K562 (cell line): ENCODE data around the gene NGRN. TPM values are rescaled to one million over a fixed set of nuclear protein-coding genes. Genes with fewer than 3 reads are reported as not detected.

Source experiments
- BHLHE40 ChIP-seq: IDR thresholded peaks from 2 replicates; pipeline ENCODE4 v1.6.1; 2011; ENCODE audit warnings: low read length, improper control_type of control experiment
- GATAD2B ChIP-seq: fragments of 450-650 bp; IDR thresholded peaks from 2 replicates; pipeline ENCODE4 v1.6.1; 2017; ENCODE audit warnings: mild to moderate bottlenecking, borderline replicate concordance
- HOXB6 ChIP-seq: fragments of 250-450 bp; sonication (Bioruptor Pico); IDR thresholded peaks from 2 replicates; pipeline ENCODE4 v1.5.1; 2022; ENCODE audit warnings: mild to moderate bottlenecking, borderline replicate concordance
- POLR2G ChIP-seq: fragments of 200-400 bp; formaldehyde crosslinking; IDR thresholded peaks from 2 replicates; pipeline ENCODE4 v1.6.1; 2017; ENCODE audit warnings: low read depth, mild to moderate bottlenecking, antibody characterized with exemption, low read length, moderate library complexity
- RCOR1 ChIP-seq, 2 experiments: IDR thresholded peaks; 2 replicates each; pipeline ENCODE4 v1.6.1; 2012; ENCODE audit warnings: low read depth in 2 of 2, low read length in 2 of 2, borderline replicate concordance in 1 of 2, improper control_type of control experiment in 1 of 2
- REST ChIP-seq, 2 experiments: fragments of 450-650 bp; formaldehyde crosslinking in 1 of 2; IDR thresholded peaks; 2 replicates each; pipeline versions ENCODE4 v1.4.0 to v1.6.1; 2014 to 2020; ENCODE audit warnings: mild to moderate bottlenecking in 2 of 2, borderline replicate concordance in 1 of 2, low read depth in 1 of 2
- SMC3 ChIP-seq: conservative IDR thresholded peaks from 2 replicates; pipeline ENCODE4 v1.6.1; 2011; ENCODE audit warnings: low read depth, low read length, improper control_type of control experiment; ENCODE audit not compliant: insufficient read depth
- ZBTB7A ChIP-seq: IDR thresholded peaks from 2 replicates; pipeline ENCODE4 v1.6.1; 2011; ENCODE audit warnings: low read depth, mild to moderate bottlenecking, low read length, moderate library complexity, borderline replicate concordance; ENCODE audit not compliant: control insufficient read depth
- ZNF274 ChIP-seq: IDR thresholded peaks from 2 replicates; pipeline ENCODE4 v1.6.1; 2011; ENCODE audit warnings: low read depth, mild to moderate bottlenecking, low read length, moderate library complexity, borderline replicate concordance
- ZNF740 ChIP-seq, 3 experiments: fragments of 200-800 bp in 1 of 3; sonication (Bioruptor generic) in 1 of 3; sonication (generic) in 1 of 3; formaldehyde crosslinking in 1 of 3; IDR thresholded peaks; 2 replicates each; pipeline versions ENCODE4 v1.6.1 to v1.8.0; 2016 to 2022; ENCODE audit warnings: mild to moderate bottlenecking in 2 of 3, missing compliant biosample characterization in 2 of 3, missing genetic modification characterization in 2 of 3, missing genetic modification reagents in 1 of 3
- polyA plus RNA-seq, 8 experiments: library from polyadenylated mRNA; depleted of rRNA in 4 of 8; stranded (reverse) in 5 of 8; unstranded in 3 of 8; fragments of >200 nt; fragmentation: Nextera tagmentation in 2 of 8; fragmentation: Illumina TruSeq in 1 of 8; extraction: Ambion mirVana in 2 of 8; extraction: Trizol in 1 of 8; gene quantifications; 2 replicates each; pipeline versions ENCODE4 v1.2.1 to v1.2.3, GENCODE V29; 2011 to 2014; ENCODE audit warnings: inconsistent platforms in 1 of 8, missing spikeins in 1 of 8
- total RNA-seq, 7 experiments: library from RNA; depleted of rRNA in 6 of 7; stranded (reverse); fragments of >200 nt in 6 of 7; fragmentation: Illumina TruSeq in 2 of 7; extraction: Trizol in 2 of 7; gene quantifications; 2 replicates each; pipeline versions ENCODE4 v1.2.1 to v1.2.3, GENCODE V29; 2011 to 2021; ENCODE audit warnings: low replicate concordance in 1 of 7
- TF ChIP-seq, protein P1 (sequence below): sonication (generic); formaldehyde crosslinking; IDR thresholded peaks from 2 replicates; pipeline ENCODE4 v1.8.1; 2023; ENCODE audit warnings: mild to moderate bottlenecking, missing genetic modification reagents
- TF ChIP-seq, protein P2 (sequence below): sonication (generic); formaldehyde crosslinking; IDR thresholded peaks from 2 replicates; pipeline ENCODE4 v1.8.0; 2022; ENCODE audit warnings: mild to moderate bottlenecking, missing genetic modification reagents

The NGRN gene
- total and polyA plus RNA-seq, 9 of the 15 experiments (the other 6 are each of a cell fraction or from before 2014, with no cell fraction given), result 14.0 to 73.4 (median 60.0) TPM

DNA sequence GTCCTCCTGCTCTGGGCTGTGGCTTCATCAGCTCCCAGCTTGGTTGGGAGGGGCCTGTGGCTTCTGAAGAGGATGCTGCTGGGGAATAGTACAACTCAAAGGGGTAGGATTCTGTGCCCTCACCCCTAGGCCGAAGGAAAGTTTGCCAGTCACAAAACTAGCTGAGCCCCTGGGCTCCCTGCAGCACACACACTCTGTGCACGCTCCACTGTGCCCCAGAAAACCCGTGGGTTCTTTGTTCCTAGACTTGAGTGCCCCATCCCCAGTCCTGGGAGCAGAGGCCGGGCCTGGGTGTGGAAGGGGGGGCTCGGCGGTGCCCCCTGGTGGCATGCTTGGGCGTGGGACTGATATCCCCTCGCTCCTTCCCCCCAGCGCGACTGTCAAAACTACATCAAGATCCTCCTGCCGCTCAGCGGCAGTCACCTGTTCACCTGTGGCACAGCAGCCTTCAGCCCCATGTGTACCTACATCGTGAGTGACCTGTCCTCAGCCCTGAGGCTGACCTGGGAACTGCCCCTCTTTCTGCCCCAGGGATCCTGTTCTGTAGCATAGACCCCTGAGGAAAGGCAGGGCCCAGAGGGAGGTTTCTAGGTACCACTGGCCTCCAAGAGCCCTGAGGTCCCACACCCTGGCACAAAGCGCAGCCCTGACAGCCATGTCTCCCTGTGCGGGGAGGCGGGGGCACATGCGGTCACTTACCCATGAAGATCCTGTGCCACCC is 45.9 kb upstream of the NGRN start (continued):
- TF ChIP-seq REST (IDR thresholded peaks at IDR 0.05; ENCODE audit: borderline replicate concordance) (peak; percentile 73), REST (CRISPR knock-in tag; IDR thresholded peaks at IDR 0.05; ENCODE audit: low read depth) (no peak), HOXB6 (CRISPR knock-in tag) (no peak), ZNF274 (no peak), GATAD2B (no peak), ZBTB7A (0 out of 2 replicates have a peak, but pooled peaks have one; percentile 44), SMC3 (peak; percentile 85), RCOR1 (IDR thresholded peaks at IDR 0.05; ENCODE audit: borderline replicate concordance in 1 of 2, low read depth in 2 of 2, low read length in 2 of 2) (peak in 1 of 2 experiments; percentile 16; a peak in 1 of 4 replicates), POLR2G (peak; percentile 42), ZNF740 (CRISPR knock-in tag; IDR thresholded peaks at IDR 0.05) (peak; percentile 49; the same call in 1 of the 2 replicates), ZNF740 (tag; IDR thresholded peaks at IDR 0.05) (peak in 1 of 2 experiments; percentile 33; a peak in 1 of 4 replicates), BHLHE40 (peak; percentile 48; the same call in 1 of the 2 replicates)
- TF ChIP-seq, protein P1, sequence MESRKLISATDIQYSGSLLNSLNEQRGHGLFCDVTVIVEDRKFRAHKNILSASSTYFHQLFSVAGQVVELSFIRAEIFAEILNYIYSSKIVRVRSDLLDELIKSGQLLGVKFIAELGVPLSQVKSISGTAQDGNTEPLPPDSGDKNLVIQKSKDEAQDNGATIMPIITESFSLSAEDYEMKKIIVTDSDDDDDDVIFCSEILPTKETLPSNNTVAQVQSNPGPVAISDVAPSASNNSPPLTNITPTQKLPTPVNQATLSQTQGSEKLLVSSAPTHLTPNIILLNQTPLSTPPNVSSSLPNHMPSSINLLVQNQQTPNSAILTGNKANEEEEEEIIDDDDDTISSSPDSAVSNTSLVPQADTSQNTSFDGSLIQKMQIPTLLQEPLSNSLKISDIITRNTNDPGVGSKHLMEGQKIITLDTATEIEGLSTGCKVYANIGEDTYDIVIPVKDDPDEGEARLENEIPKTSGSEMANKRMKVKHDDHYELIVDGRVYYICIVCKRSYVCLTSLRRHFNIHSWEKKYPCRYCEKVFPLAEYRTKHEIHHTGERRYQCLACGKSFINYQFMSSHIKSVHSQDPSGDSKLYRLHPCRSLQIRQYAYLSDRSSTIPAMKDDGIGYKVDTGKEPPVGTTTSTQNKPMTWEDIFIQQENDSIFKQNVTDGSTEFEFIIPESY, result 0 out of 2 replicates have a peak, but pooled peaks have one; percentile 21
- TF ChIP-seq, protein P2, sequence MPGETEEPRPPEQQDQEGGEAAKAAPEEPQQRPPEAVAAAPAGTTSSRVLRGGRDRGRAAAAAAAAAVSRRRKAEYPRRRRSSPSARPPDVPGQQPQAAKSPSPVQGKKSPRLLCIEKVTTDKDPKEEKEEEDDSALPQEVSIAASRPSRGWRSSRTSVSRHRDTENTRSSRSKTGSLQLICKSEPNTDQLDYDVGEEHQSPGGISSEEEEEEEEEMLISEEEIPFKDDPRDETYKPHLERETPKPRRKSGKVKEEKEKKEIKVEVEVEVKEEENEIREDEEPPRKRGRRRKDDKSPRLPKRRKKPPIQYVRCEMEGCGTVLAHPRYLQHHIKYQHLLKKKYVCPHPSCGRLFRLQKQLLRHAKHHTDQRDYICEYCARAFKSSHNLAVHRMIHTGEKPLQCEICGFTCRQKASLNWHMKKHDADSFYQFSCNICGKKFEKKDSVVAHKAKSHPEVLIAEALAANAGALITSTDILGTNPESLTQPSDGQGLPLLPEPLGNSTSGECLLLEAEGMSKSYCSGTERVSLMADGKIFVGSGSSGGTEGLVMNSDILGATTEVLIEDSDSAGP (CRISPR knock-in tag), result no peak
